ENCODE measurements around the gene RASAL2.

The RASAL2 gene

GRCh38 chr1:178142806-178143205, 48.9 kb downstream of the RASAL2 start:
- TF ChIP-seq CTCF (IDR thresholded peaks at IDR 0.05; ENCODE audit: insufficient read depth, low read depth, low read length, missing control alignments) = no peak
- DNase-seq (ENCODE audit: low read depth) = no peak
- H3K4me3 ChIP-seq (ENCODE audit: low read length) = no peak overlapping the region

DNA sequence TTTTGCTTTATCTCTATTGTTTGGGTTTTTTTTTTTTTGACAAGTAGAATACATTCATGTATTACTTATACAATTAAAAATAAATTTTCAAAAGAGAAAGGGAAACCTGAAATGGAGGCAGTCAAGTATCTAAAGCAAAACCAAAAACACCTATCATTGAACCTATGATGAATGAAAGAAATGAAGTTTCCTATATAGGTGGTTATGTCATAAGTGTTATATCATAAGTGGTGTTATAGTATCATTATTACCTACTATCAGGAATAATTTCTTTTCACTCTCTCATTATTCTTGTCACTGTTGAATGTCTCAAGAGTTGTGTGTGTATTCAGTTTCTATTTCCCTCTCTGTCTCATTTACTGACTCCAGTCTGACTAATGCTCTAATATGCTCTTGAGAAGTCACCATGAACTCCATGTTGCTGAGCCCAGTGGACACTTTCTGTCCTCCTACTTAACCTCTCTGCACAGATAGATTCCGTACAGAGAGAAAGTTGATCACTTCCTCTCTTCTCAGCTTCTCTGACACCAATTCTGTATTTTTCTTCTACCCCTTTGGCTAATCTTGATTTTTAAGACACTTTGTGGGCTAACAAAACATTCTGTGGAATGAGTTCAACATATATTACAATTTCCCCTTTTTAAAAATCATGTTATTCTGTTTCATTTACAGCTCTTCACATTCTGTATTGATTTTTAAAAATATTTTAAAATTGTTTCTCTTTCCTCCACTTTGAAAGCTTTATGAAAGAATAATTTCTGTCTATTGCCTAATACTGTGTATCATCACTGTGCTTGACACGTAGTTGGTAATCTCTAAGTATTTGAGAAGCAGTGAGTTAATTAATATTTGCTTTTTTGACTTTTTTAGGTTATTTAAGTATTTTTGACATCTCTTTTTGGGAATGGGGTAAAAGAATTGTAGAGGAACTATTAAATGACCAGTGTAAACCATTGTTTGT, 50.1 kb downstream of the RASAL2 start:
- peak; percentile 73 for DNase-seq (ENCODE audit: low read depth)
- H3K4me3 ChIP-seq (ENCODE audit: low read length) = no peak overlapping the region
- TF ChIP-seq CTCF (IDR thresholded peaks at IDR 0.05; ENCODE audit: insufficient read depth, low read depth, low read length, missing control alignments) = no peak

DNA sequence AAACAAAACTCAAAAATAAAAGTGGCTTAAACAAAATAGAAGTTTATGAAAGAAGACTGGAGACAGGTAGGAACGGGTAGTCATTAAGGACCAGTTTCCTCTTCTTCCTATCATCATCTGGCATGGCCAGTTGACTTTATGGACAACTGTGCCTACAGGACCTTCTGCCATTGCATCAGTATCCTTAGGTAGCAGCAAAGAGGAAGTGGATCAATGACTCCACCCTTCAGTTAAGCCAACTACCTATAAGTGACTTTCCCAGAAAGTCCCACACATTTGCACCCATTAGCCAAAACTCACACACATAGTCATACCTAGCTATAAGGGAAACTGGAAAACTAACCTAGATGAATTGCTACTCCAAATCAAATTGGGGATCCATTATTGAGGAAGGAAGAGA, 51.7 kb downstream of the RASAL2 start:
- TF ChIP-seq CTCF (IDR thresholded peaks at IDR 0.05; ENCODE audit: insufficient read depth, low read depth, low read length, missing control alignments) = no peak
- DNase-seq (ENCODE audit: low read depth) = no peak
- no peak overlapping the region for H3K4me3 ChIP-seq (ENCODE audit: low read length)

- no peak for DNase-seq (ENCODE audit: low read depth)
- no peak overlapping the region for H3K4me3 ChIP-seq (ENCODE audit: low read length)
- no peak for TF ChIP-seq CTCF (IDR thresholded peaks at IDR 0.05; ENCODE audit: insufficient read depth, low read depth, low read length, missing control alignments)
Observed at GRCh38 chr1:178146436-178146835, 52.5 kb downstream of the RASAL2 start.

DNA sequence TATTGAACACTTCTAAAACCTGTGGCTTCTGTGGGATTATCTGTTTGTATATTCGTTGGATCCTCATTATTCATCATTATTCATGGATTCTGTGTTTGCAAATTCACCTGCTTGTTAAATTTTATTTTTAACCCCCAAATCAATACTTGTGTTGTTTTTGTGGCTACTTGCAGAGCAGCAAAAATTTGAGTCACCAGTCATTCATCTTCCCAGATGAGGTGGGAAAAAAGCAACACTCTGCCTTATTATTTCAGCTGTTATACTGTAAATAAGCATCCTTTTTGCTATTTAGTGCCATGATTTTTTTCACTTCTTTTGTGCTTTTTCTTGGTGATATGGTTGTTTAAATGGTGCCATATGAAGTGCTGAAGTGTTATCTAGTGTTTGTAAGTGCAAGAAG, 56.7 kb downstream of the RASAL2 start:
- no peak overlapping the region for H3K4me3 ChIP-seq (ENCODE audit: low read length)
- no peak for TF ChIP-seq CTCF (IDR thresholded peaks at IDR 0.05; ENCODE audit: insufficient read depth, low read depth, low read length, missing control alignments)
- DNase-seq (ENCODE audit: low read depth) = no peak

- H3K4me3 ChIP-seq (ENCODE audit: low read length) = no peak overlapping the region
- peak; percentile 71 for DNase-seq (ENCODE audit: low read depth)
- peak; percentile 18 for TF ChIP-seq CTCF (IDR thresholded peaks at IDR 0.05; ENCODE audit: insufficient read depth, low read depth, low read length, missing control alignments)
Observed at GRCh38 chr1:178151831-178152230, 57.9 kb downstream of the RASAL2 start.
